Embryonic facial prominence (tissue), 1 donor: Measurements from ENCODE around the gene PRKCE.

Experiments
- DNase-seq: peaks from one replicate; pipeline ENCODE4 v3.0.0-alpha.2; 2016; ENCODE audit errors: extremely low spot score

PRKCE gene

GRCh38 chr2:45755585-45756335 is 104.3 kb downstream of the PRKCE start:
- DNase-seq = no peak

DNA sequence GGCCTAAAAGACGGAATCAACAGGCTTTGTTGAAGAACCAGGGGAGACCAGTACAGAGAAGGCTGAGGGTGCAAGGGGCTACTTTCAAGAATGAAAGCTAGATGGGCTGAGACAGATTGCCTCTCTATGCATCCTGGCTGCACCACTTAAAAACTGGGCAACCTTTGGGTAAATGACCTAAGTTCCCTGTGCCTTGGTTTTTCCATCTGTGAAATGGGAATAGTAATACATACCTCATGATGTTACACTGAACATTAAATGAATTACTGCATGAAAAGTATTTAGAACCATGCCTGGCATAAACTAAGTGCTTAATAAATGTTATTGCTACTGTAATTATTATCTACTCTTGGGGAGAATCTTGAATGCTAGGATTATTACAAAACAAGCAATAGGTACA is 106.5 kb downstream of the PRKCE start:
- no peak for DNase-seq

DNA sequence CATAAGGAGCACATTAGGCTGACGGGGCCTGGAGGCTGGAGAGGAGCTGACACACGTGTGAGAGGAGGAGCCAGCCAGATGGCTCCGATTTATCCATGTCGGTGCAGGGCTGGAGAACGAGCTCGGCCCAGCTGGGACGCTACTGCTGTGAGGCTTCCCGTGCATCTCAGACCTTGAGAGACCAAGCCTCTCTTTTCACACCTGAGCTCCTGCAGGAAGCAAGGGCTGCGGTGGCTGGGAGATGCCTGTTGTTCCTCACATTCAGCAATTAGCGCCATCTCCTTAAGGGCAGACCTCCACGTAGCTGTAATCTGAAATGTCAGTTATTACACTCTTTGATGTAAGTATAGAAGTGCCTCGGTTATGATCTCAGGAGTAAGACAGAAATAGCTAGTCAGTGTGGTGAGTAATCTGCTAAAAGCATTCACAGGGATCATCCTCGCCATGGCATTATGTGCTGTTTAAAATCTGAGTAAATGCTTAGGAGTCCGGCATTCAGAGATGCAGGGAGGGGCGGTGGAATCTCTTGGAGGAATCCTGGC is 107.9 kb downstream of the PRKCE start:
- DNase-seq = no peak

GRCh38 chr2:45761635-45762034 is 110.2 kb downstream of the PRKCE start:
- no peak for DNase-seq

DNA sequence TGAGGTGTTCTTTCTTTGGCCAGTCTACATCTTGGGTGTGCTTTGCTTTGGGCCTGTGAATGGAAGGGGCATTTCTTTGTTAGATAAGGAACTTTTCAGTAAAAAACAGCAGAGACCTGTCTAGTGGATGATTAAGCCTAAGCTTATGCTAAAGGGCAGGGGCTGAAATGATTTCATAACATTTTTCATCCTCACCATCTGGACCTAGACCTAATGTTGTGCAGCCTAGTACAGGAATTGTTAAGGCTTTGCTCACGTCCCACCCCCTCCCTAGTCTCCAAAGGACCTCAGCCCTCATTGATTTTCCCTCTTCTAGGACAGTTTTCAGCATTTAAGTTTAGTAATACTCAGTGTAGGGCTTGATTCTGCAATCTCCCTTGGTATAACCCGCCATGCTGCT is 111.8 kb downstream of the PRKCE start:
- no peak for DNase-seq

- DNase-seq = no peak
These were observed 112.3 kb downstream of the PRKCE start for GRCh38 chr2:45763797-45764196.

DNA sequence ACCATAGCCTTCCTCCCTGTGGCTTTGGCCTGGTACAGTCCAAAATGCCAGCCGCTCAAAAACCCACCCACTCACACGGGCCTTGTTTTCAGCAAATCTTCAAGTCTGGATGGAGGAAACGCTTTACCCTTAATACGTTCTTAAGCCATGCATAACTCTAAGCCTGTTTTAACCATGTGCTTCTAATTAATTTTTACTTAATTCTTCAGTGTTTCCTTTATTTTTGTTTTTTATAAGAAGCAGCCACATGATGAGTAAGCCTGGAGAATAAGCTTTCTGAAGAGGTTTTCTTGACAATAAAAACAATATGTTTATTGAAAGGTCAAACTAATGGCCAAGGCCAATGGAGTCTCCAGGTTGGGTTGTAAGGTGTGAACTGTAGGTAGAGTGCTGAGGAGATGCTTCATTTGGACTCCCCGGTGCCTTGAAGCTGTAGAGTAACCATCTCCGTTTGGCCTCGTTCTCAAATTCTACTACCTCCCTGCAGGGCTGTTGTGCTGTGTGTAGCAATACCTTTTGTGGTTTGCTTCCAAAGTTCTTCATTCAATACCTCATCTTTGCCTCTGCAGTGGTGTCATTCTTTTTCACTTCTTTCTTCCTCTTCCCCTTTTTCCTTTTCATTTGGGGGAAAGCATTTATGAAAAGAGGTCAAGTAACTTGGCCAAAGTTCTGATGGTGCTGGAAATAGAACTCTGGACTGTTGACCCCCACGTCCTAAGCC is 113.7 kb downstream of the PRKCE start:
- no peak for DNase-seq

DNA sequence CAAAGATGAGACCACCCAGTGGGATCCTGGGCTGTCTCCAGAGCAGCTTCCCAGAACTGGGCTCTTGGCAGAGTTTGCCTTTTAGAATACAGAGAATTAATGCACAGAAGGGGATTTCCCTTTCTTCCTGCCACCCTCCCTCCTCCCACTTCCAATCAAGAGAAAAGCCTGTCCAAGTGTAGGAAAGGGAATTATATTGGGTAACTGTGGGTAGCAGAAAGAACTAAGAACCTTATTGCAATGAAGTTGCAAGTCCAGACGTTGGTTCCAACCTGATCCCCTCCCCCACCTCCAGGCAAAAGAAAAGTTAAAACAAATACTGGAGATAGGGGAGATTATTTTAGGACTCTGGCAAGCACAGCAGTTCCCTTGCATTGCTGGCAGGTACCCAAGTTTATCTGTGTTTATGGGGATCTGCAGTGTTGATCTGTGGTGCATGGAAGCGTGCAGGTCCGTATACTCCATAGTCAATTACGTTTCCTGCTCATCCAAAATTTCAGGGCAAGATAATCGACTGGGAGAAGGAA is 114.3 kb downstream of the PRKCE start:
- DNase-seq = no peak

- no peak for DNase-seq
These were observed 116.7 kb downstream of the PRKCE start for GRCh38 chr2:45768208-45768607.

DNA sequence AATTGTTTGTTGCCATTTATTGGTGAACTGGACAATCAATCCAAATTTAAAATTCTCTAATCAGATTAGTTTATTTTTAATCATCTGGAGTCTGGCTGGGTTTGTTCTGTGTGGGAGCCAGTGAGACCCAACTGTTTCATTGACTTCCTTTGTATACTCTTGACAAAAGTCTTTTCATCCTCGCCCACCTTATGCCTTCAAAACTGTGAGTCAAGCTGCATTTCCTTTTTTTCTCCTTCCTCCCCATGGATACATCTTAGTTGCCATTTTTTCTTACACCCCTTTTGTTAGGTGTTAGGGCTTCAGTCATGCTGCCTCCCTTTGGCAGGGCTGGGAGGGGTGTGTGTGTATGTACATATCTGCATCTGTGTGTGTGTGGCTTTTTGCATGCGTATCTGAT is 117.6 kb downstream of the PRKCE start:
- DNase-seq = no peak

DNA sequence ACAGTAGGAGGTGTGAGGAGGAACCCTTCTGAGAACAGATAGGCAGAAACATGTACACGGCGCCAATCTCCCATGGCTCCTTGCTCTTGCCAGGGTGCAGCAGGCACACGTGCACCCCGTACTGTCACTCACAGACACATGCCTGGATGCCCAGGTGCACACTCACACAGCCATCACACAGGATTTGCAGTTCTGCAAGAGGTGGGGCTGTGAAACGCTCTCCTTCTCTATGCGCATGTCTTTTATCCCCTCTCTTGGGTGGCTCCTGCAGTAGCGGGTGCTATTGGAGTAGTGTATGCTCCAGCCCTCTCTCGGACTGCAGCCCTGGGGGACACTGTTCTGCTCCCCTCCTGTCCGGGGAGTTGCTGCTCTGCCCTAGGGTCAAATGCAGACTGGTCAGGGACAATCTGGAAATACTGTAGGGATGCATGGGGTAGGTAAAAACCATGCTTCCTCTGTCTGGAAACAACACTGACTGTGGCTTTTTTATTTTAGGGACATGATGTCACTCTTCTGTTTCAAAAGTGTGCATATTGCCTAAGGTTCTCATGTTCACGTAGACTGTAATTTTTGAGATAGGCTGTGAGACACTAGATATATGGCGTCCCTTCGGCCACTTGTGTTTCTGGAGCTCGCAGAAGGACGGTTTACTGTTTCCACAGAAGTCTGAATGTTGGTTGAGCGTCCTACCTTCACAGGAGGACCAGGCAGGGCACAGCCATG is 118.5 kb downstream of the PRKCE start:
- no peak for DNase-seq

DNA sequence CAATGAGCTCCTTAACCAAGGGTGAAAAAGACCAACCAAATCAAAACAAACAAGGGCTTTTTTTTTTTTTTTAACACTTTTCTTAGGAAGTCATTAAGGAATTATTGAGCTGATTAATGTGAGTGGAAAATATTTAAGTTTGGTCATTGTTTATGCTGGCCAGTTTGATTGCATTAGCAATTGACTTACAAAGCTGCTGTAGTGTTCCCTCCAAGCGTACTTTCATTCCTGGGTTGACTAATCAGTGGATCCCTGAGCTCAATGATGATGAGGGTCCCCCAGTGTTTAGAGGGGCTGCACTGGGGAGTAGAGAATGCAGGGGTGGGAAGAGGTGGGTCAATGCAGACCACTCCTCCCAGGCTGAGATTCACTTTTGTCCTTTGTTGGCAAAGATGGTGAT is 119.3 kb downstream of the PRKCE start:
- no peak for DNase-seq

GRCh38 chr2:45771261-45771660 is 119.8 kb downstream of the PRKCE start:
- no peak for DNase-seq

GRCh38 chr2:45772038-45772437 is 120.6 kb downstream of the PRKCE start:
- no peak for DNase-seq

DNA sequence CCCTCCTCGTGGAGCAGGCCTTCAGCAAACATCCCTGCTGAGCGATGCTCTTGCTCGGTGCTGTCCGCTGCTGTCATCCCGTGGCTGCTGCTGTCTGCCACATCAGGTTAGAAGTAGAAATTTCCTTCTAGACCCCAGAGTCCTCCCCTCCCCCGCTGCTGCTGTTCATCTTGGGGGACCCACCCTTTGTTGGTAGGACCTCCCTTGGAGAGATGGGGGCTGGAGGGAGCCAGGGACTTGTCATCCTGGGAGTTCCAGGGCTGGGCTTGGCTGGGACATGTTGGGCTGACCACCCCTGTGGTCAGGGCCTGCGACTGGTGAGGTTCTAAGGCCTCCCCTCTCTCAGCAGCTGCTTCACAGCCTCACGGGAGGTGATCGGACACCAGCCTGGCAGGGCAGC is 122.4 kb downstream of the PRKCE start:
- DNase-seq = no peak

DNA sequence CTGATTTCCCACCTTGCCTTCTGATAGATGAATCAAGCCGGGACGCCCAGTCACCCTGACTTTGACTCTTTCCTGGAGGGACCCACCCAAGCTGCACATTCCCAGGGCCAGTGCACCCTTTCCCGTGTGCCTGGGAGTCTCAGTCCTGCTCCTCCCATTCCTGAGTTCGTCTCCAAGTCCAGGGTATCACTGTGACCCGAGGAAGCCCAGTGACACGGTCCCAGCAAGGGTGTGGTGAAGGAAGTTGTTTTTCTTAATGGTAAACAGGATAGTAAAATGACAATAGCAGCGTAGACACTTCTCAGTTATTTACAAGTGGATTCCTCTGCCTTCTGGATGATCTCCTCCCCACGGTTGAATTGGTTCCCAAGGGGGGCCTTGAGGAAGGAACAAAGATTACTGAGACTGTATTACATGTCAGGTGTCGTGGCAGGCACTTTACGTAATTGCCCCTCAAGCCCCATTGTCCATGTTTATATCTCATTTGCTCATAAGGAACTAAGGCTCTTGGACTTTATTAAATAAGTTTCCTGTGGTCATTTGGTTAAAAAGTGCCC is 123.3 kb downstream of the PRKCE start:
- no peak for DNase-seq

DNA sequence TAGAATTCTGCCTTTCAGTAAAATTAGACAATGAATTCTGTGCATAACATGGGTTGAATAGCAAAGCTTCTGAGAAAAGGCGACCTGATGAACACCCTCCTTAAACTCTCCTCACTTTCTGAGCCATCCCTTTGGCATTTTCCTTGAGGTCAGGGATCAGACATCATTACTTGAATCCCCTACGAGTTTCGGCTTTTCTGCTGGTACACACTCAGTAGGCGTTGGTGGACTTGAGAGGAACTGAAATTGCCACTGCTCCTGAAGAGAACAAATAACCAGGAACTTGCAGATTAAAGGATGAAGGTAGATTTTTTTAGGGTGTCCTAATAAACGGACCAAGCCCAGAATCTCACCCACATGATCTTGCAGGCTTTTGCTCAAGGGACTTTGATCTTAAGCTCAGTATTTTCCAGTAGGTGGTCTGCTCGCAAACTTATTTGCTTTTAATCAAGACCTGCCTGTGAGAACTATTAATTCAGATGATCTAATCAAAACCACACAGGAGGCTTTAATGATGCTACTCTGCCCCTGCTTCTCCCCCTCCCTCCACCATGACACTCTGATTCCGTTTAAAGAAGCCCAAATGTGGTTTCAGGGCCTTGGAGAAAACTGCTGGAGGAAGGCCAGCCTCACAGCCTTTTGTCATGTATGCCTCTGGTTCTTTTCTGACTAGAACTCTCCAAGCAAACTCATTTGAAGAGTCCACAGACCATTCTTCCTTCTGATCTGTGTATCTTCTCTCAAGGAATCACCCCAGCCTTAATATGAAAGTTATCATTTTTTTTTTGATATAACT is 124.9 kb downstream of the PRKCE start:
- DNase-seq = no peak

DNA sequence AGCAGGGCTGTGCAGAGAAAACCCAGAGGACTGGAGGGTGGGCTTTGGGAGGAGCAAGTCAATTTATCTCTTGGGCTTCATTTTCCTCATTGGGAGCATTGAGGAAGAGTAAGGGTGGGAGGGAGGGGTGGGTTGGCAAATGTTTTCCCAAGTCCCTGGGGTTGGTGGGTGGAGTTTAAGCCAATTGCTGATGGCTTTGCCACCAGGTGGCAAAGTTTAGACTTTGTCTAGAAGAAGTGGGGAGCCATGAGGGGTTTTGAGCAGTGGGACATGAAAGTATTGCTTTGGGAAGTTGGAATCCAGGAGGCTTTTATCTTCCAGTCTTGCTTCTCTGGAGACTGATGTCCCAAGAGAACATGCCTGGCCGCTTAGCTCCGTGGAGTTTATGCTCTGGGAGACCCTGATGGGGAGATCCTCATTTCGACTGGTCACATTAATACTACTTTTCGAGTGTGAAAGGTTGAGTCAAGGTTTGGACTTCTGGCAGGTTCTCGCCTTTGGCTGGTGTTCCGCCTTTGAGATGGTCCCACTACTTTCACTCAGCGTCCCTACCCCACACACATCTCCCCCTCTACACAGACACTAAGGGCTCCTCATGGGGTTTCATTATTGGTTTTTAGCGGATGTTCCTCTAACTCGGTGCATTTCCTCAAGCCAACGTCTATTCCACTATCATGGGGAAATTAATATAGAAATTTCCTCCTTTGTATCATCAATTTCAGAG is 126.7 kb downstream of the PRKCE start:
- no peak for DNase-seq

GRCh38 chr2:45778720-45779171 is 127.3 kb downstream of the PRKCE start:
- DNase-seq = no peak
